HEK293 (cell line): ENCODE measurements around the gene SLC6A11.
A peak's percentile ranks its signal among the peaks of the same experiment; 100 is the strongest.

Experiments used
- CTCF ChIA-PET: fragments of 350-600 bp; formaldehyde crosslinking; extraction: SDS; loops from one replicate; lab custom pipeline; 2021; ENCODE audit warnings: antibody characterized with exemption; lab: Yijun Ruan, JAX
- POLR2A ChIA-PET: fragments of 300-600 bp; formaldehyde crosslinking; extraction: SDS; loops from one replicate; lab custom pipeline; 2020; ENCODE audit warnings: antibody characterized with exemption, inconsistent platforms; lab: Yijun Ruan, JAX
- H3K27ac ChIP-seq: fragments of 200-500 bp; sonication (Bioruptor generic); 2 replicates; pipeline ENCODE4 v1.5.1; 2014; ENCODE audit warnings: low read depth, low read length, control low read depth, inconsistent platforms; ENCODE audit errors: extremely low read depth
- H3K36me3 ChIP-seq, 2 experiments: fragments of 200-500 bp in 1 of 2; sonication (Bioruptor generic) in 1 of 2; 1 replicate in 1 of 2; 2 replicates in 1 of 2; pipeline ENCODE4 v1.5.1; 2014 to 2017; ENCODE audit warnings: inconsistent platforms in 2 of 2, low read length in 2 of 2; ENCODE audit not compliant: control insufficient read depth in 2 of 2, insufficient read depth in 1 of 2
- H3K4me1 ChIP-seq: fragments of 200-500 bp; sonication (Bioruptor generic); 2 replicates; pipeline ENCODE4 v1.5.1; 2014; ENCODE audit warnings: mild to moderate bottlenecking, low read length, inconsistent platforms; ENCODE audit not compliant: control insufficient read depth, insufficient read depth
- H3K4me3 ChIP-seq: 2 replicates; pipeline ENCODE4 v1.5.1; 2011; ENCODE audit warnings: low read depth, mild to moderate bottlenecking, control low read depth, low read length, moderate library complexity
- H3K9me3 ChIP-seq: fragments of 200-500 bp; sonication (Bioruptor generic); 2 replicates; pipeline ENCODE4 v1.5.1; 2014; ENCODE audit warnings: low read depth, low read length, inconsistent platforms; ENCODE audit not compliant: control insufficient read depth, insufficient read depth
- KLF9 ChIP-seq: fragments of 450-650 bp; formaldehyde crosslinking; IDR thresholded peaks from 2 replicates; pipeline ENCODE4 v1.5.1; 2016; ENCODE audit warnings: missing biosample characterization, missing genetic modification characterization, low read depth
- MZF1 ChIP-seq: fragments of 450-650 bp; formaldehyde crosslinking; IDR thresholded peaks from 2 replicates; pipeline ENCODE4 v1.5.1; 2017; ENCODE audit warnings: missing biosample characterization, missing genetic modification characterization, borderline replicate concordance
- ZIC2 ChIP-seq: fragments of 450-650 bp; formaldehyde crosslinking; IDR thresholded peaks from 2 replicates; pipeline ENCODE4 v1.5.1; 2016; ENCODE audit warnings: missing biosample characterization, missing genetic modification characterization
- ZNF10 ChIP-seq: fragments of 450-650 bp; formaldehyde crosslinking; IDR thresholded peaks from 2 replicates; pipeline ENCODE4 v1.5.1; 2017; ENCODE audit warnings: missing biosample characterization, missing genetic modification characterization
- ZNF280C ChIP-seq: fragments of 450-650 bp; formaldehyde crosslinking; IDR thresholded peaks from 2 replicates; pipeline ENCODE4 v1.5.1; 2016; ENCODE audit warnings: missing biosample characterization, missing genetic modification characterization
- ZNF280D ChIP-seq: fragments of 450-650 bp; formaldehyde crosslinking; IDR thresholded peaks from 2 replicates; pipeline ENCODE4 v1.5.1; 2016; ENCODE audit warnings: missing biosample characterization, missing genetic modification characterization
- ZNF302 ChIP-seq: fragments of 450-650 bp; formaldehyde crosslinking; IDR thresholded peaks from 2 replicates; pipeline ENCODE4 v1.5.1; 2016; ENCODE audit warnings: missing biosample characterization, missing genetic modification characterization, low read depth
- ZNF629 ChIP-seq: fragments of 450-650 bp; formaldehyde crosslinking; IDR thresholded peaks from 2 replicates; pipeline ENCODE4 v1.5.1; 2017; ENCODE audit warnings: missing biosample characterization, missing genetic modification characterization
- ZNF658 ChIP-seq: fragments of 450-650 bp; formaldehyde crosslinking; IDR thresholded peaks from 2 replicates; pipeline ENCODE4; 2016; ENCODE audit warnings: missing biosample characterization, missing genetic modification characterization
- ZNF707 ChIP-seq: fragments of 450-650 bp; formaldehyde crosslinking; IDR thresholded peaks from 2 replicates; pipeline ENCODE4 v1.5.1; 2016; ENCODE audit warnings: missing biosample characterization, missing genetic modification characterization
- ZNF792 ChIP-seq: fragments of 450-650 bp; formaldehyde crosslinking; IDR thresholded peaks from 2 replicates; pipeline ENCODE4 v1.5.1; 2016; ENCODE audit warnings: missing biosample characterization, missing genetic modification characterization
- TF ChIP-seq, protein P1 (sequence below): fragments of 450-650 bp; formaldehyde crosslinking; optimal IDR thresholded peaks from 2 replicates; pipeline ENCODE3; 2016; ENCODE audit warnings: missing biosample characterization, mild to moderate bottlenecking, missing genetic modification characterization

SLC6A11 gene

DNA sequence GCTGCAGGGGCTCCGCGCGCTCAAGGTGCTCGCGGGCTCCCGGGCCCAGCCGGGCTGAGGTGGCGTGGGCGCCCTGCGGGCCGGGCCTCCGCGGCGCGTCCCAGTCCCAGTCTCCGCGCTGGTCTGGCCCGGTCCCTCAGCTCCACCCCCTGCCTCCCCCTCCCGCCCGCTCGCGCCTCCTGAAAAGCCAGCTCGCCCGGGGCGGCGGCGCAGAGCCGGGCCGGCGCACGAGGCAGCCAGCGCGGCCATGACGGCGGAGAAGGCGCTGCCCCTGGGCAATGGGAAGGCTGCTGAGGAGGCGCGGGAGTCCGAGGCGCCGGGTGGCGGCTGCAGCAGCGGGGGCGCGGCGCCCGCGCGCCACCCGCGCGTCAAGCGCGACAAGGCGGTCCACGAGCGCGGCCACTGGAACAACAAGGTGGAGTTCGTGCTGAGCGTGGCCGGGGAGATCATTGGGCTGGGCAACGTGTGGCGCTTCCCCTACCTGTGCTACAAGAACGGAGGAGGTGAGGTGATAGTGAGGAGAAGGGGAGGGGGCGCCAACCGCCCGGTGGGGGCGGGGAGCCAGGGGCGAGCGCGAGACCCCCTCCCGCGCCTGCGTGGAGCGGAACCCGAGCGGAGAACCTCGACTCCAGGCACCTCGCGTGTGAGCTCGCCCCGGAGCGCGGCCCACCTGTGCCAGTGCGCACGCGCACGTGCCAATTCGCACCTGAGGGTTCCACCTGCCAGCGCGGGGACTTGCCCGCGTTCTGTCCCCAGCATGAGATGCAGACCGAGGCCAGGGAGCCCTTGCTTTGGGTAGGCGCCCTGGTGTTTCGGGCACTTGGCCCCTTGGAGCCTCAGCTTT lies at the start of gene SLC6A11:
Gene SLC6A11, plus strand, starts transcription at position 210 of the 844 bp plus-strand sequence. Its CDS starts 38 bp downstream, at position 248.
- Histone ChIP-seq H3K4me1 (no peaks in the 10 kb centered on the region), H3K9me3 (no peaks in the 10 kb centered on the region), H3K27ac (no peak within 1 kb of the TSS; the same call in 1 of the 2 replicates), H3K36me3 (peaks cover 0 to 20% of the 10 kb centered on the region in 2 experiments; a peak in 1 of 3 replicates), H3K4me3 (peak within 1 kb of the TSS; percentile 20)
- ChIA-PET CTCF (no interaction called here), POLR2A (interaction anchor here (0.6 kb wide), 2 partner anchors 224 to 339 kb away, joined by 3 to 4 read pairs; no protein-coding TSS in a partner anchor)
- no peak for TF ChIP-seq ZNF302 (tag by site-specific recombination)
- TF ChIP-seq, protein P1, sequence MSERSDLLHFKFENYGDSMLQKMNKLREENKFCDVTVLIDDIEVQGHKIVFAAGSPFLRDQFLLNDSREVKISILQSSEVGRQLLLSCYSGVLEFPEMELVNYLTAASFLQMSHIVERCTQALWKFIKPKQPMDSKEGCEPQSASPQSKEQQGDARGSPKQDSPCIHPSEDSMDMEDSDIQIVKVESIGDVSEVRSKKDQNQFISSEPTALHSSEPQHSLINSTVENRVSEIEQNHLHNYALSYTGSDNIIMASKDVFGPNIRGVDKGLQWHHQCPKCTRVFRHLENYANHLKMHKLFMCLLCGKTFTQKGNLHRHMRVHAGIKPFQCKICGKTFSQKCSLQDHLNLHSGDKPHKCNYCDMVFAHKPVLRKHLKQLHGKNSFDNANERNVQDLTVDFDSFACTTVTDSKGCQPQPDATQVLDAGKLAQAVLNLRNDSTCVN (tag by site-specific recombination), result peak; percentile 28
- TF ChIP-seq, all 188 proteins: peak for 1

GRCh38 chr3:10768708-10769394 lies 47.2 kb upstream of the SLC6A11 start:
- CTCF ChIA-PET, result interaction anchor here (0.6 to 4.4 kb wide), 3 partner anchors 10 to 90 kb away, joined by 4 to 32 read pairs (median 6); no protein-coding TSS in a partner anchor

GRCh38 chr3:10770547-10770946 lies 45.5 kb upstream of the SLC6A11 start:
- ChIA-PET CTCF (interaction anchor here (0.5 to 4.4 kb wide), 5 partner anchors 9 to 490 kb away, joined by 4 to 32 read pairs (median 4); no protein-coding TSS in a partner anchor), POLR2A (no interaction called here)
- no peak overlapping the region for H3K27ac ChIP-seq
- no peaks in the 10 kb centered on the region for H3K9me3 ChIP-seq
- no peaks in the 10 kb centered on the region for H3K36me3 ChIP-seq
- TF ChIP-seq ZNF658 (tag by site-specific recombination) (no peak), KLF9 (tag by site-specific recombination) (no peak), ZNF280C (tag by site-specific recombination) (no peak), ZNF280D (tag by site-specific recombination) (no peak), ZNF707 (tag by site-specific recombination) (no peak), ZNF10 (tag by site-specific recombination) (no peak), ZNF792 (tag by site-specific recombination) (no peak), ZNF629 (no peak)
- no peak overlapping the region for H3K4me3 ChIP-seq
- H3K4me1 ChIP-seq, result no peaks in the 10 kb centered on the region

More at GRCh38 chr3:10768708-10769394, 47.2 kb upstream of the SLC6A11 start:
- Histone ChIP-seq H3K4me1 (no peaks in the 10 kb centered on the region), H3K27ac (no peak overlapping the region), H3K4me3 (no peak overlapping the region), H3K36me3 (no peaks in the 10 kb centered on the region), H3K9me3 (no peaks in the 10 kb centered on the region)
- POLR2A ChIA-PET, result interaction anchor here (0.5 kb wide), 1 partner anchor 785 kb away, joined by 5 read pairs; no protein-coding TSS in a partner anchor
- TF ChIP-seq MZF1 (no peak), ZIC2 (tag by site-specific recombination) (peak; percentile 76)
